ENCODE results near the gene BBS4.
"Not testable (repeated sequence)": the region's sequence is repeated elsewhere in the genome, so short reads cannot be mapped to it uniquely, and the experiment has no call there.

- TF ChIP-seq, protein P1, sequence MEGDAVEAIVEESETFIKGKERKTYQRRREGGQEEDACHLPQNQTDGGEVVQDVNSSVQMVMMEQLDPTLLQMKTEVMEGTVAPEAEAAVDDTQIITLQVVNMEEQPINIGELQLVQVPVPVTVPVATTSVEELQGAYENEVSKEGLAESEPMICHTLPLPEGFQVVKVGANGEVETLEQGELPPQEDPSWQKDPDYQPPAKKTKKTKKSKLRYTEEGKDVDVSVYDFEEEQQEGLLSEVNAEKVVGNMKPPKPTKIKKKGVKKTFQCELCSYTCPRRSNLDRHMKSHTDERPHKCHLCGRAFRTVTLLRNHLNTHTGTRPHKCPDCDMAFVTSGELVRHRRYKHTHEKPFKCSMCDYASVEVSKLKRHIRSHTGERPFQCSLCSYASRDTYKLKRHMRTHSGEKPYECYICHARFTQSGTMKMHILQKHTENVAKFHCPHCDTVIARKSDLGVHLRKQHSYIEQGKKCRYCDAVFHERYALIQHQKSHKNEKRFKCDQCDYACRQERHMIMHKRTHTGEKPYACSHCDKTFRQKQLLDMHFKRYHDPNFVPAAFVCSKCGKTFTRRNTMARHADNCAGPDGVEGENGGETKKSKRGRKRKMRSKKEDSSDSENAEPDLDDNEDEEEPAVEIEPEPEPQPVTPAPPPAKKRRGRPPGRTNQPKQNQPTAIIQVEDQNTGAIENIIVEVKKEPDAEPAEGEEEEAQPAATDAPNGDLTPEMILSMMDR (IDR thresholded peaks at IDR 0.05; ENCODE audit: insufficient read depth, low read depth, low read length), result not testable (repeated sequence)
- TF ChIP-seq EZH2 (IDR thresholded peaks at IDR 0.05; ENCODE audit: insufficient read depth, low read length), result not testable (repeated sequence)
Observed at GRCh38 chr15:72639759-72640483, 46.1 kb upstream of the BBS4 start.

Measured in astrocyte (in vitro differentiated cells and primary cell).